GM12891 (cell line): ENCODE results near the gene PFKFB2.
"Not testable (repeated sequence)": the region's sequence is repeated elsewhere in the genome, so short reads cannot be mapped to it uniquely, and the experiment has no call there.

ENCODE experiments used
- DNase-seq: peaks from one replicate; pipeline ENCODE4 v3.0.0; 2011; ENCODE audit warnings: low spot score; ENCODE audit not compliant: insufficient read length
- FAIRE-seq: peaks from 2 replicates; lab custom pipeline; 2011; peaks lifted over from hg19 to GRCh38; lab: Jason Lieb, UNC
- PAX5 ChIP-seq: IDR thresholded peaks from 2 replicates; pipeline ENCODE4 v1.6.1; 2011; ENCODE audit warnings: low read length, moderate library complexity, mild to moderate bottlenecking; ENCODE audit not compliant: insufficient read depth, severe bottlenecking
- POLR2A ChIP-seq: IDR thresholded peaks from 2 replicates; pipeline ENCODE4 v1.6.1; 2011; ENCODE audit warnings: low read depth, low read length, control low read depth
- POLR2AphosphoS5 ChIP-seq: IDR thresholded peaks from 2 replicates; pipeline ENCODE4 v1.6.1; 2011; ENCODE audit warnings: low read depth, low read length, control low read depth
- POU2F2 ChIP-seq: IDR thresholded peaks from 2 replicates; pipeline ENCODE4 v1.6.1; 2011; ENCODE audit warnings: low read depth, mild to moderate bottlenecking, control low read depth, low read length, moderate library complexity
- SPI1 ChIP-seq: IDR thresholded peaks from 2 replicates; pipeline ENCODE4 v1.6.1; 2011; ENCODE audit warnings: low read depth, low read length, control low read depth
- TAF1 ChIP-seq: IDR thresholded peaks from 2 replicates; pipeline ENCODE4 v1.6.1; 2011; ENCODE audit warnings: low read depth, low read length, control low read depth

The PFKFB2 gene

GRCh38 chr1:207036865-207037264, 16.2 kb upstream of the PFKFB2 start:
- TF ChIP-seq POU2F2 = no peak
- TF ChIP-seq POLR2A = no peak
- TF ChIP-seq TAF1 = no peak
- TF ChIP-seq POLR2AphosphoS5 = no peak
- no peak for TF ChIP-seq SPI1
- TF ChIP-seq PAX5 = no peak
- FAIRE-seq (no peak), DNase-seq (no peak)

GRCh38 chr1:207039380-207040180, 13.5 kb upstream of the PFKFB2 start:
- DNase-seq = no peak
- FAIRE-seq = no peak
- no peak for TF ChIP-seq SPI1

- no peak for FAIRE-seq
- no peak for DNase-seq
- TF ChIP-seq SPI1 (no peak), POLR2A (no peak), TAF1 (no peak)
These were observed 12.9 kb upstream of the PFKFB2 start for GRCh38 chr1:207040181-207040533.

- FAIRE-seq, DNase-seq: not testable (repeated sequence)
These were observed 11.7 kb upstream of the PFKFB2 start for GRCh38 chr1:207041397-207041796.

GRCh38 chr1:207045453-207045852, 7.6 kb upstream of the PFKFB2 start:
- FAIRE-seq (no peak), DNase-seq (no peak)
- TF ChIP-seq TAF1 = no peak
- TF ChIP-seq POLR2A = no peak
- TF ChIP-seq POU2F2 = no peak
- no peak for TF ChIP-seq POLR2AphosphoS5
- no peak for TF ChIP-seq PAX5
- TF ChIP-seq SPI1 = no peak

GRCh38 chr1:207047505-207047904, 5.6 kb upstream of the PFKFB2 start:
- DNase-seq (no peak), FAIRE-seq (no peak)
- TF ChIP-seq TAF1 = no peak
- TF ChIP-seq PAX5 = no peak

GRCh38 chr1:207048041-207048440, 5.0 kb upstream of the PFKFB2 start:
- DNase-seq = no peak
- TF ChIP-seq POU2F2 (no peak), POLR2A (no peak), PAX5 (no peak), SPI1 (no peak)
- no peak for FAIRE-seq

- TF ChIP-seq TAF1 (no peak), POLR2A (no peak), POLR2AphosphoS5 (no peak), PAX5 (no peak), SPI1 (no peak), POU2F2 (no peak)
- no peak for DNase-seq
- FAIRE-seq = no peak
These were observed 4.0 kb upstream of the PFKFB2 start for GRCh38 chr1:207049054-207049453.

GRCh38 chr1:207049514-207049913, 3.6 kb upstream of the PFKFB2 start:
- no peak for DNase-seq
- TF ChIP-seq POLR2AphosphoS5 (no peak), POLR2A (no peak), SPI1 (no peak), TAF1 (no peak), POU2F2 (no peak), PAX5 (no peak)
- FAIRE-seq = no peak

- DNase-seq = peak; percentile 35
- FAIRE-seq = no peak
- no peak for TF ChIP-seq TAF1
- TF ChIP-seq PAX5 = no peak
- TF ChIP-seq SPI1 = no peak
- no peak for TF ChIP-seq POU2F2
- no peak for TF ChIP-seq POLR2A
- no peak for TF ChIP-seq POLR2AphosphoS5
These were observed 3.1 kb upstream of the PFKFB2 start for GRCh38 chr1:207049974-207050391.
